Keratinocyte (primary cell): ENCODE measurements around the gene MEG3. TPM values are rescaled to one million over a fixed set of nuclear protein-coding genes. Genes with fewer than 3 reads are reported as not detected.

Experiments
- DNase-seq: peaks from one replicate; pipeline ENCODE4 v3.0.0-alpha.2; 2011; ENCODE audit warnings: low read depth, missing footprints, low spot score
- FAIRE-seq: peaks from 2 replicates; lab custom pipeline; 2011; peaks lifted over from hg19 to GRCh38; lab: Jason Lieb, UNC
- H2AFZ ChIP-seq: 2 replicates; pipeline ENCODE4 v1.6.0; 2012; ENCODE audit warnings: low read length, control low read depth, inconsistent platforms; ENCODE audit not compliant: control insufficient read depth
- H3K27ac ChIP-seq: 2 replicates; pipeline ENCODE4 v1.5.1; 2011; ENCODE audit warnings: low read length; ENCODE audit not compliant: control insufficient read depth, insufficient read depth
- H3K27me3 ChIP-seq: 3 replicates; pipeline ENCODE4 v1.6.0; 2011; ENCODE audit warnings: low read length; ENCODE audit not compliant: control insufficient read depth, insufficient read depth; ENCODE audit errors: extremely low read depth
- H3K36me3 ChIP-seq, 2 experiments: 2 replicates in 1 of 2; 3 replicates in 1 of 2; pipeline ENCODE4 v1.5.1; 2011; ENCODE audit warnings: low read length in 2 of 2, mild to moderate bottlenecking in 1 of 2; ENCODE audit not compliant: control insufficient read depth in 2 of 2, insufficient read depth in 2 of 2; ENCODE audit errors: extremely low read depth in 1 of 2
- H3K4me1 ChIP-seq: 3 replicates; pipeline ENCODE4 v1.5.1; 2011; ENCODE audit warnings: low read length; ENCODE audit not compliant: control insufficient read depth, insufficient read depth; ENCODE audit errors: extremely low read depth
- H3K4me2 ChIP-seq: 3 replicates; pipeline ENCODE4 v1.6.0; 2011; ENCODE audit warnings: low read depth, low read length; ENCODE audit not compliant: control insufficient read depth, insufficient read depth; ENCODE audit errors: extremely low read depth
- H3K4me3 ChIP-seq, 3 experiments: fragments of 200-600 bp in 1 of 3; sonication (generic) in 1 of 3; 2 replicates in 2 of 3; 3 replicates in 1 of 3; pipeline ENCODE4 v1.5.1; 2011 to 2016; ENCODE audit warnings: low read length in 3 of 3, mild to moderate bottlenecking in 3 of 3, control low read depth in 2 of 3, inconsistent platforms in 1 of 3, low read depth in 1 of 3, mixed read lengths in 1 of 3, mixed run types in 1 of 3, moderate library complexity in 1 of 3; ENCODE audit not compliant: control insufficient read depth in 2 of 3, insufficient read depth in 2 of 3; ENCODE audit errors: extremely low read depth in 1 of 3
- H3K79me2 ChIP-seq: 2 replicates; pipeline ENCODE4 v1.6.0; 2012; ENCODE audit warnings: low read length; ENCODE audit not compliant: control insufficient read depth, insufficient read depth
- H3K9ac ChIP-seq: 3 replicates; pipeline ENCODE4 v1.6.0; 2011; ENCODE audit warnings: low read length; ENCODE audit not compliant: control insufficient read depth, insufficient read depth; ENCODE audit errors: extremely low read depth
- H3K9me1 ChIP-seq: 3 replicates; pipeline ENCODE4 v1.6.0; 2011; ENCODE audit warnings: low read length; ENCODE audit not compliant: control insufficient read depth, insufficient read depth; ENCODE audit errors: extremely low read depth
- H3K9me3 ChIP-seq: 2 replicates; pipeline ENCODE4 v1.5.1; 2012; ENCODE audit warnings: low read depth, low read length; ENCODE audit not compliant: control insufficient read depth
- H4K20me1 ChIP-seq: 3 replicates; pipeline ENCODE4 v1.6.0; 2011; ENCODE audit warnings: low read length; ENCODE audit not compliant: control insufficient read depth, insufficient read depth; ENCODE audit errors: extremely low read depth
- EZH2 ChIP-seq: IDR thresholded peaks from one replicate; pipeline ENCODE4 v1.6.1; 2012; ENCODE audit warnings: inconsistent platforms, mild to moderate bottlenecking, low read length, moderate library complexity
- dilution Hi-C: fragments of 300-500 bp; cut with MboI; formaldehyde crosslinking; loops from one replicate; pipeline ENCODE4 v1.7.0; 2020; ENCODE audit warnings: low sequenced_read_pairs; ENCODE audit not compliant: extremely low pct_ligation_motif_present
- polyA plus RNA-seq, 5 experiments: library from polyadenylated mRNA; depleted of rRNA in 3 of 5; stranded (reverse) in 3 of 5; stranded (forward) in 1 of 5; unstranded in 1 of 5; fragments of >200 nt; gene quantifications; 1 replicate in 1 of 5; 2 replicates in 3 of 5; 3 replicates in 1 of 5; pipeline versions ENCODE4 v1.2.1 to v1.2.3, GENCODE V29; 2011 to 2012; ENCODE audit warnings: missing spikeins in 2 of 5, low read depth in 1 of 5, low replicate concordance in 1 of 5
- TF ChIP-seq, protein P1 (sequence below), 3 experiments: IDR thresholded peaks in 1 of 3; conservative IDR thresholded peaks in 1 of 3; optimal IDR thresholded peaks in 1 of 3; 2 replicates in 2 of 3; 3 replicates in 1 of 3; pipeline versions ENCODE3 to v1.5.1; 2011; ENCODE audit warnings: low read length in 3 of 3, mild to moderate bottlenecking in 3 of 3, moderate library complexity in 2 of 3, control low read depth in 1 of 3, inconsistent platforms in 1 of 3; ENCODE audit not compliant: insufficient read depth in 2 of 3; ENCODE audit errors: extremely low read depth in 1 of 3

MEG3 gene
- polyA plus RNA-seq, 1 donor (not counting 4 experiments of a cell fraction or from before 2014, with no cell fraction given) = 5.6 TPM

DNA sequence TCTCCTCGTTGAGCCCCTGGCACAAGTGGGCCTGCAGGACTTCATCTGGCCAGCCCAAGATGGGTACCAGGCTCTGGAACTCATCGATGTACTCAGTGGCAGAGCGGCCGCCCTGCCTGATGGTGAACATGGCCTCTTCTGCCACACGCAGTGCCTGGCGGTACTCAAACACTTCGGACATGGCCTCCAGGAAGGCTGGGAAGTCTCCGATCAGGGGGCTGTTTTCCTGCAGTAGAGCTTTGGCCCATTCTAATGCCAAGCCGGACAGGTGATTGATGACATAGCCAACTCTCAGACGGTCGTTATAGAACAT, 57.8 kb downstream of the MEG3 start:
- H3K27me3 ChIP-seq = no peaks in the 10 kb centered on the region
- dilution Hi-C loops = no loop called here
- H4K20me1 ChIP-seq = no peaks in the 10 kb centered on the region
- H2AFZ ChIP-seq = no peak overlapping the region
- TF ChIP-seq, protein P1, sequence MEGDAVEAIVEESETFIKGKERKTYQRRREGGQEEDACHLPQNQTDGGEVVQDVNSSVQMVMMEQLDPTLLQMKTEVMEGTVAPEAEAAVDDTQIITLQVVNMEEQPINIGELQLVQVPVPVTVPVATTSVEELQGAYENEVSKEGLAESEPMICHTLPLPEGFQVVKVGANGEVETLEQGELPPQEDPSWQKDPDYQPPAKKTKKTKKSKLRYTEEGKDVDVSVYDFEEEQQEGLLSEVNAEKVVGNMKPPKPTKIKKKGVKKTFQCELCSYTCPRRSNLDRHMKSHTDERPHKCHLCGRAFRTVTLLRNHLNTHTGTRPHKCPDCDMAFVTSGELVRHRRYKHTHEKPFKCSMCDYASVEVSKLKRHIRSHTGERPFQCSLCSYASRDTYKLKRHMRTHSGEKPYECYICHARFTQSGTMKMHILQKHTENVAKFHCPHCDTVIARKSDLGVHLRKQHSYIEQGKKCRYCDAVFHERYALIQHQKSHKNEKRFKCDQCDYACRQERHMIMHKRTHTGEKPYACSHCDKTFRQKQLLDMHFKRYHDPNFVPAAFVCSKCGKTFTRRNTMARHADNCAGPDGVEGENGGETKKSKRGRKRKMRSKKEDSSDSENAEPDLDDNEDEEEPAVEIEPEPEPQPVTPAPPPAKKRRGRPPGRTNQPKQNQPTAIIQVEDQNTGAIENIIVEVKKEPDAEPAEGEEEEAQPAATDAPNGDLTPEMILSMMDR (optimal IDR thresholded peaks at IDR 0.05 in 1 of 3, IDR thresholded peaks at IDR 0.05 in 1 of 3, conservative IDR thresholded peaks at IDR 0.05 in 1 of 3; ENCODE audit: extremely low read depth in 1 of 3, insufficient read depth in 2 of 3, low read length in 3 of 3) = no peak
- no peak for TF ChIP-seq EZH2
- H3K4me3 ChIP-seq = no peak overlapping the region
- FAIRE-seq (no peak), DNase-seq (no peak)
- no peaks in the 10 kb centered on the region for H3K36me3 ChIP-seq
- no peak overlapping the region for H3K27ac ChIP-seq
- no peaks in the 10 kb centered on the region for H3K79me2 ChIP-seq
- H3K9me3 ChIP-seq = peaks cover 12% of the 10 kb centered on the region
- H3K9ac ChIP-seq = no peak overlapping the region
- H3K4me2 ChIP-seq = no peak overlapping the region
- H3K9me1 ChIP-seq = no peaks in the 10 kb centered on the region
- no peaks in the 10 kb centered on the region for H3K4me1 ChIP-seq

DNA sequence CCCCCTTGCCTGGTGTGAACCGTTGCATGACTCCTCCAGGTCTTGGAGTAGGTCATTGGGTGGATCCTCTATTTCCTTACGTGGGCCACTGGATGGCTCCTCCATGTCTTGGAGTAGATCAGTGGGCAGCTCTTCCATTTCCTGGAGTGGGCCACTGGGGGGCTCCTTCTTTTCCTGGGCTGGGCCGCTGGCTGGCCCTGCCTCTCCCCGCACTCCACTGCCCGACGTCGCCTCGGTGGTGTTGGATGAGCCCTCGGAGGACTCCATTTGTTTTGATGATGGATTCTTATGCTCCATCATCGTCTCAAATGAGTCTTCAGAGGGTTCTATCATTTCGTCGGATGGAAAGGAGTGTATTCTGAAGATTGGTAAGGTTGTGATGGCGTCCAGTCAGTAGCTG, 58.5 kb downstream of the MEG3 start:
- Histone ChIP-seq H4K20me1 (no peaks in the 10 kb centered on the region), H3K9me3 (peaks cover 12% of the 10 kb centered on the region), H3K9ac (no peak overlapping the region), H3K4me3 (no peak overlapping the region), H3K79me2 (no peaks in the 10 kb centered on the region), H3K4me2 (no peak overlapping the region), H2AFZ (no peak overlapping the region), H3K27ac (no peak overlapping the region), H3K27me3 (no peaks in the 10 kb centered on the region), H3K36me3 (no peaks in the 10 kb centered on the region), H3K9me1 (no peaks in the 10 kb centered on the region), H3K4me1 (no peaks in the 10 kb centered on the region)
- no peak for FAIRE-seq
- TF ChIP-seq EZH2 = no peak
- TF ChIP-seq, protein P1 (optimal IDR thresholded peaks at IDR 0.05 in 1 of 3, IDR thresholded peaks at IDR 0.05 in 1 of 3, conservative IDR thresholded peaks at IDR 0.05 in 1 of 3; ENCODE audit: extremely low read depth in 1 of 3, insufficient read depth in 2 of 3, low read length in 3 of 3) = no peak
- DNase-seq = no peak
- dilution Hi-C loops = no loop called here
